Central memory CD4-positive, alpha-beta T cell (primary cell): ENCODE results near the gene SERPIND1.

Experiments used
- DNase-seq: peaks from one replicate; pipeline ENCODE4 v3.0.0; 2022

SERPIND1 gene

GRCh38 chr22:20776624-20777405 is 2.9 kb downstream of the SERPIND1 start:
- DNase-seq: no peak

GRCh38 chr22:20777420-20778177 is 3.7 kb downstream of the SERPIND1 start:
- no peak for DNase-seq

GRCh38 chr22:20779014-20779817 is 5.3 kb downstream of the SERPIND1 start:
- DNase-seq: no peak

- no peak for DNase-seq
Observed at GRCh38 chr22:20779818-20780158, 5.9 kb downstream of the SERPIND1 start.

- no peak for DNase-seq
Observed at GRCh38 chr22:20781272-20781990, 7.5 kb downstream of the SERPIND1 start.

GRCh38 chr22:20782083-20782482 is 8.2 kb downstream of the SERPIND1 start:
- DNase-seq: no peak

GRCh38 chr22:20782596-20783299 is 8.8 kb downstream of the SERPIND1 start:
- no peak for DNase-seq

GRCh38 chr22:20783300-20783673 is 9.4 kb downstream of the SERPIND1 start:
- DNase-seq: no peak

- DNase-seq: peak; percentile 30
Observed at GRCh38 chr22:20783844-20784723, 10.2 kb downstream of the SERPIND1 start.

GRCh38 chr22:20785415-20785814 is 11.5 kb downstream of the SERPIND1 start:
- no peak for DNase-seq

GRCh38 chr22:20786048-20786447 is 12.1 kb downstream of the SERPIND1 start:
- DNase-seq: no peak

- DNase-seq: no peak
Observed at GRCh38 chr22:20786536-20786979, 12.6 kb downstream of the SERPIND1 start.

- DNase-seq: no peak
Observed at GRCh38 chr22:20787223-20787622, 13.3 kb downstream of the SERPIND1 start.

GRCh38 chr22:20787746-20788626 is 14.1 kb downstream of the SERPIND1 start:
- DNase-seq: no peak

GRCh38 chr22:20788627-20789344 is 14.9 kb downstream of the SERPIND1 start:
- no peak for DNase-seq

- DNase-seq: no peak
Observed at GRCh38 chr22:20792221-20792965, 18.5 kb downstream of the SERPIND1 start.

- DNase-seq: no peak
Observed at GRCh38 chr22:20792966-20793728, 19.2 kb downstream of the SERPIND1 start.
